ENCODE data around the gene NUFIP2. TPM values are rescaled to one million over a fixed set of nuclear protein-coding genes. Genes with fewer than 3 reads are reported as not detected.
"Not testable (repeated sequence)": the region's sequence is repeated elsewhere in the genome, so short reads cannot be mapped to it uniquely, and the experiment has no call there.

Gene NUFIP2
- total and polyA plus RNA-seq, 2 donors (not counting 1 experiment from before 2014, with no cell fraction given) = 9.6 to 83.5 TPM

- H3K27me3 Mint-ChIP-seq = no peaks in the 10 kb centered on the region
- peaks cover 2% of the 10 kb centered on the region for H3K4me1 Mint-ChIP-seq
- Histone ChIP-seq H3K27me3 (replicated peaks in 1 of 4; ENCODE audit: control extremely low read depth in 1 of 4, control insufficient read depth in 3 of 4, insufficient read depth in 4 of 4, low read length in 3 of 4) (no peaks in the 10 kb centered on the region), H3K9ac (ENCODE audit: low read length) (no peak overlapping the region), H3K4me2 (replicated peaks; ENCODE audit: low read depth, low read length, poor library complexity, severe bottlenecking) (no peak overlapping the region), H3K9me3 (ENCODE audit: control extremely low read depth in 1 of 3, control insufficient read depth in 2 of 3, insufficient read depth in 1 of 3, low read length in 2 of 3) (no peaks in the 10 kb centered on the region), H3K36me3 (replicated peaks in 1 of 2; ENCODE audit: control extremely low read depth in 1 of 2, control insufficient read depth in 1 of 2, extremely low read depth in 1 of 2, insufficient read depth in 2 of 2, low read length in 1 of 2) (no peaks in the 10 kb centered on the region), H3K79me2 (ENCODE audit: control insufficient read depth, insufficient read depth, low read length) (no peaks in the 10 kb centered on the region), H4K20me1 (ENCODE audit: control insufficient read depth, insufficient read depth, low read length, poor library complexity, severe bottlenecking) (no peaks in the 10 kb centered on the region), H2AFZ (ENCODE audit: insufficient read depth, low read depth, low read length, poor library complexity, severe bottlenecking) (no peak overlapping the region), H3K4me3 (ENCODE audit: control extremely low read depth in 1 of 5, extremely low read depth in 1 of 5, insufficient read depth in 1 of 5, low read depth in 2 of 5, low read length in 4 of 5) (no peak overlapping the region), H3K27ac (ENCODE audit: low read length in 2 of 2) (no peak overlapping the region), H3K4me1 (ENCODE audit: control insufficient read depth in 2 of 2, insufficient read depth in 2 of 2, low read length in 2 of 2) (peaks cover 0 to 3% of the 10 kb centered on the region in 2 donors)
- H3K9me3 Mint-ChIP-seq (ENCODE audit: insufficient read depth) = no peaks in the 10 kb centered on the region
- H3K4me3 Mint-ChIP-seq = no peak overlapping the region
- ChIA-PET POLR2A (no interaction called here), CTCF (interaction anchor here (1.7 kb wide), 1 partner anchor 17 kb away, joined by 5 read pairs; no protein-coding TSS in a partner anchor)
- TF ChIP-seq CTCF (IDR thresholded peaks at IDR 0.05) = no peak
- TF ChIP-seq EZH2 (IDR thresholded peaks at IDR 0.05; ENCODE audit: borderline replicate concordance, insufficient read depth, low read depth, low read length, poor library complexity, severe bottlenecking) = no peak
- ATAC-seq (ENCODE audit: low read depth) (no peak), DNase-seq (no peak)
- no peak overlapping the region for H3K27ac Mint-ChIP-seq
- intact Hi-C loops (cut with micrococcal nuclease) = no loop called here
- 89% methylated on average over 3 of the region's 3 CpGs for WGBS (ENCODE audit: insufficient coverage)
Observed at GRCh38 chr17:29237476-29238132, 56.3 kb downstream of the NUFIP2 start.

GRCh38 chr17:29235904-29236303 lies 58.0 kb downstream of the NUFIP2 start:
- Histone ChIP-seq H3K4me3 (ENCODE audit: control extremely low read depth in 1 of 5, extremely low read depth in 1 of 5, insufficient read depth in 1 of 5, low read depth in 2 of 5, low read length in 4 of 5) (no peak overlapping the region), H3K36me3 (replicated peaks in 1 of 2; ENCODE audit: control extremely low read depth in 1 of 2, control insufficient read depth in 1 of 2, extremely low read depth in 1 of 2, insufficient read depth in 2 of 2, low read length in 1 of 2) (no peaks in the 10 kb centered on the region), H3K4me2 (replicated peaks; ENCODE audit: low read depth, low read length, poor library complexity, severe bottlenecking) (no peak overlapping the region), H3K9me3 (ENCODE audit: control extremely low read depth in 1 of 3, control insufficient read depth in 2 of 3, insufficient read depth in 1 of 3, low read length in 2 of 3) (no peaks in the 10 kb centered on the region), H3K9ac (ENCODE audit: low read length) (no peak overlapping the region), H4K20me1 (ENCODE audit: control insufficient read depth, insufficient read depth, low read length, poor library complexity, severe bottlenecking) (no peaks in the 10 kb centered on the region), H3K4me1 (ENCODE audit: control insufficient read depth in 2 of 2, insufficient read depth in 2 of 2, low read length in 2 of 2) (peaks cover 0 to 3% of the 10 kb centered on the region in 2 donors), H3K27ac (ENCODE audit: low read length in 2 of 2) (no peak overlapping the region), H2AFZ (ENCODE audit: insufficient read depth, low read depth, low read length, poor library complexity, severe bottlenecking) (no peak overlapping the region), H3K27me3 (replicated peaks in 1 of 4; ENCODE audit: control extremely low read depth in 1 of 4, control insufficient read depth in 3 of 4, insufficient read depth in 4 of 4, low read length in 3 of 4) (no peaks in the 10 kb centered on the region), H3K79me2 (ENCODE audit: control insufficient read depth, insufficient read depth, low read length) (no peaks in the 10 kb centered on the region)
- Mint-ChIP-seq H3K9me3 (ENCODE audit: insufficient read depth) (no peaks in the 10 kb centered on the region), H3K4me1 (peaks cover 2% of the 10 kb centered on the region), H3K4me3 (no peak overlapping the region), H3K27ac (no peak overlapping the region), H3K27me3 (peaks cover 4% of the 10 kb centered on the region)
- DNase-seq = no peak
- ChIA-PET POLR2A (no interaction called here), CTCF (interaction anchor here (1.0 kb wide), 1 partner anchor 17 kb away, joined by 3 read pairs; no protein-coding TSS in a partner anchor)
- intact Hi-C loops (cut with micrococcal nuclease) = no loop called here
- no CpG with 5 or more reads among the region's 3 CpGs for WGBS (ENCODE audit: insufficient coverage)
- no peak for ATAC-seq (ENCODE audit: low read depth)
- TF ChIP-seq EZH2 (IDR thresholded peaks at IDR 0.05; ENCODE audit: borderline replicate concordance, insufficient read depth, low read depth, low read length, poor library complexity, severe bottlenecking) (no peak), CTCF (IDR thresholded peaks at IDR 0.05) (no peak)

- H3K9me3 Mint-ChIP-seq (ENCODE audit: insufficient read depth); H3K27me3 ChIP-seq (replicated peaks in 1 of 4; ENCODE audit: control extremely low read depth in 1 of 4, control insufficient read depth in 3 of 4, insufficient read depth in 4 of 4, low read length in 3 of 4); H3K4me2 ChIP-seq (replicated peaks; ENCODE audit: low read depth, low read length, poor library complexity, severe bottlenecking); H3K36me3 ChIP-seq (replicated peaks in 1 of 2; ENCODE audit: control extremely low read depth in 1 of 2, control insufficient read depth in 1 of 2, extremely low read depth in 1 of 2, insufficient read depth in 2 of 2, low read length in 1 of 2); H3K9ac ChIP-seq (ENCODE audit: low read length); H3K4me3 ChIP-seq (ENCODE audit: control extremely low read depth in 1 of 5, extremely low read depth in 1 of 5, insufficient read depth in 1 of 5, low read depth in 2 of 5, low read length in 4 of 5); POLR2A ChIA-PET; H3K9me3 ChIP-seq (ENCODE audit: control extremely low read depth in 1 of 3, control insufficient read depth in 2 of 3, insufficient read depth in 1 of 3, low read length in 2 of 3); H3K4me3 Mint-ChIP-seq; DNase-seq; H3K27ac Mint-ChIP-seq; H4K20me1 ChIP-seq (ENCODE audit: control insufficient read depth, insufficient read depth, low read length, poor library complexity, severe bottlenecking); intact Hi-C loops (cut with micrococcal nuclease); H3K79me2 ChIP-seq (ENCODE audit: control insufficient read depth, insufficient read depth, low read length); H2AFZ ChIP-seq (ENCODE audit: insufficient read depth, low read depth, low read length, poor library complexity, severe bottlenecking); ATAC-seq (ENCODE audit: low read depth); H3K27ac ChIP-seq (ENCODE audit: low read length in 2 of 2); H3K4me1 Mint-ChIP-seq; H3K4me1 ChIP-seq (ENCODE audit: control insufficient read depth in 2 of 2, insufficient read depth in 2 of 2, low read length in 2 of 2); H3K27me3 Mint-ChIP-seq: not testable (repeated sequence)
- 100% methylated on average over 1 of the region's 7 CpGs for WGBS (ENCODE audit: insufficient coverage)
- CTCF ChIA-PET = interaction anchor here (1.0 kb wide), 1 partner anchor 16 kb away, joined by 3 read pairs; no protein-coding TSS in a partner anchor
Observed at GRCh38 chr17:29234972-29235371, 59.0 kb downstream of the NUFIP2 start.
